ENCODE measurements around the gene ECPAS.

- TF ChIP-seq ZFP3 (CRISPR knock-in tag; IDR thresholded peaks at IDR 0.05) (no peak), GLIS3 (CRISPR knock-in tag; IDR thresholded peaks at IDR 0.05) (no peak), TCF4 (CRISPR knock-in tag; IDR thresholded peaks at IDR 0.05; ENCODE audit: borderline replicate concordance) (no peak), ZFP30 (CRISPR knock-in tag; IDR thresholded peaks at IDR 0.05) (no peak), ARNTL (CRISPR knock-in tag; IDR thresholded peaks at IDR 0.05; ENCODE audit: borderline replicate concordance, low read depth) (no peak), TOX (CRISPR knock-in tag; IDR thresholded peaks at IDR 0.05; ENCODE audit: borderline replicate concordance) (no peak), TSHZ2 (CRISPR knock-in tag; IDR thresholded peaks at IDR 0.05) (no peak), BACH2 (CRISPR knock-in tag; IDR thresholded peaks at IDR 0.05; ENCODE audit: borderline replicate concordance) (no peak), PPARA (CRISPR knock-in tag; IDR thresholded peaks at IDR 0.05; ENCODE audit: borderline replicate concordance) (no peak), SNAI2 (CRISPR knock-in tag; IDR thresholded peaks at IDR 0.05) (no peak)
Observed at GRCh38 chr9:111414406-111414805, 69.8 kb downstream of the ECPAS start.
